Stimulated activated memory B cell treated with anti-CD40 and anti-IgM and Interleukin-4, amounts not matched to agents 10 μg/mL and 1 μg/mL and 100 μg/mL, for 72 hours (primary cell): ENCODE measurements around the gene LLPH.
"Not testable (repeated sequence)": the region's sequence is repeated elsewhere in the genome, so short reads cannot be mapped to it uniquely, and the experiment has no call there.

ENCODE experiments used
- ATAC-seq: fragments of 150-1000 bp; cut with Tn5 transposase; 2 replicates; pipeline ENCODE4 v1.10.0; 2021
- H3K27ac Mint-ChIP-seq: one replicate; pipeline ENCODE4 v1.8.0; 2022; ENCODE audit warnings: mild to moderate bottlenecking, mixed read lengths
- H3K27me3 Mint-ChIP-seq: one replicate; pipeline ENCODE4 v1.8.0; 2022; ENCODE audit warnings: mixed read lengths
- H3K36me3 Mint-ChIP-seq: one replicate; pipeline ENCODE4 v1.8.0; 2022; ENCODE audit warnings: mixed read lengths
- H3K4me1 Mint-ChIP-seq: one replicate; pipeline ENCODE4 v1.8.0; 2022; ENCODE audit warnings: mixed read lengths
- H3K4me3 Mint-ChIP-seq: one replicate; pipeline ENCODE4 v1.8.0; 2022; ENCODE audit warnings: mild to moderate bottlenecking, moderate library complexity, mixed read lengths
- H3K9me3 Mint-ChIP-seq: one replicate; pipeline ENCODE4 v1.8.0; 2022; ENCODE audit warnings: mixed read lengths

The LLPH gene

DNA sequence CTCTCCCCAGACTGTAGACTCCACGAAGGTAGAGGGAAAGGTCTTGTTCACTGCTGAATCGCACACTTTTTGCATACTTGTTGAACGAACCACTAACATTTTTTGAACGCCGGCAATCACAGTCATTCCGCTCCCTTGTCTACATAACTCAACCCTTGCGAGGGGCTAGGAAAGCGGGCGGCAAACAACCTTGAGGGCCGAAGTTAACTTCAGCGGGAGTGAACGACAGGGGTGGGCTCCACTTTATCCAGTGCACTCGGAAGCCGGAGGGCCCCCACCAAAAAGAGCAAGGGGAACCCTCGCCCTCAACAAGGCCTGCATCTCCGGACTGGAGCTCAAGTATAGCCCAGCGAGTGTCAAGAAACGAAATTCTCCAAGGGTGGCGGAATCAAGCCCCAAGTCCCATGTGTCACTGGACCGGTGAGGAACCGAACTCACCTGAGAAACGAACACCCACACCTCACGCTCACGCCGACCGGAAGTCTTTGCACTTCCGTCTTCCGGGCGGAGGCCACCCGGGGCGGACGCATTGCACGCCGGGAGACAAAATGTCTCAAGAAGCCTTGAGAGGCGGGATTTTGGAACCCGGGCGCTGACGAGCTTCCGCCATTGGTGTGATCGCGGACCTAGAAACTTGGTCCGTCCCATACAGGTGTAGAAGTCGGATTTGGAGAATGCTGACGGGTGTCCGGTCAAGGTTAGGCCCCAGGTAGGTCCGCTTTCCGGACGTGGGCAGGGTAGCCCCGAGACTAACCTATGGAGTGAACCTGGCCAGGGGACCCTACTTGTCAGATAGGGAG, at the start of gene LLPH:
LLPH (minus strand) TSS at position 484 of the 800 bp plus-strand sequence. CDS start 1,644 bp downstream, outside the sequence.
- Mint-ChIP-seq H3K9me3 (no peaks in the 10 kb centered on the region), H3K4me3 (peak within 1 kb of the TSS; percentile 91), H3K27me3 (no peaks in the 10 kb centered on the region), H3K36me3 (peaks cover 43% of the 10 kb centered on the region), H3K27ac (peak within 1 kb of the TSS; percentile 77), H3K4me1 (peaks cover 38% of the 10 kb centered on the region)
- peak; percentile 99 for ATAC-seq

DNA sequence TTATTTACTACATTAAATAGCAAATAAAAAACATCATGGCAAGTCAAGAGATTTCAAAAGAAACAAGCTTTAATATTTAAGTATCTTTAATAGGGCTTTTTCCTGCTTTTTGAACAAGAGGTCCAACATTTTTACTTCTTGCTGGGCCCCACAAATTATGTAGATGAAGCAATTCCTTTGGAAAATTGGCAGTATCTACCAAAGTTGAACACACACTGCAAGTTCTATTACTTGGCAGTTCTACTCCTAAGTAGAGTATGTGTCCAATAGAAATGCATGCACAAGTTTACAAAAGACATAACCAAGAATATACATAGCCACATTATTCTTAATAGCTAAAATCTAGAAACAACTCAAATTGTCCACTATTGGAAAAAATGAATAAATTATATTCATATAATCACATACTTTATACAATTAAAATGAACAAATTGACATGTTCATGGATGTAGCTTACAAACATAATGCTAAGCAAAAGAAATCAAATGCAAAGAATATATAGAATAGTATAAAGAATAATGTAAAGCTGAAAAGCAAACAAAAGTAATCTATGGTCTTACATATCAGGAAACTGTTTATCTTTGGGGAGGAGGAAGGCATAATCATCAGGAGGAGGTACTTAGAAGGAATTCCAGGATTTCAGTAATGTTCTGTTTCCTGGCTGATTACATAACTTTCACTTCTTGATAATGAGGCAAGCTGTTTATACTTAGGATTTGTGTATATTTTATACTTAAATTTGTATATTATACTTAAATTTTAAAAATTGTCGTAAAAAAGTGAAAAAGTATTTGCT, 45.8 kb upstream of the LLPH start:
- no peak for ATAC-seq
- H3K4me1 Mint-ChIP-seq, result no peaks in the 10 kb centered on the region
- H3K27me3 Mint-ChIP-seq, result peaks cover 34% of the 10 kb centered on the region
- no peaks in the 10 kb centered on the region for H3K9me3 Mint-ChIP-seq
- H3K36me3 Mint-ChIP-seq, result no peaks in the 10 kb centered on the region
- no peak overlapping the region for H3K4me3 Mint-ChIP-seq
- H3K27ac Mint-ChIP-seq, result no peak overlapping the region

DNA sequence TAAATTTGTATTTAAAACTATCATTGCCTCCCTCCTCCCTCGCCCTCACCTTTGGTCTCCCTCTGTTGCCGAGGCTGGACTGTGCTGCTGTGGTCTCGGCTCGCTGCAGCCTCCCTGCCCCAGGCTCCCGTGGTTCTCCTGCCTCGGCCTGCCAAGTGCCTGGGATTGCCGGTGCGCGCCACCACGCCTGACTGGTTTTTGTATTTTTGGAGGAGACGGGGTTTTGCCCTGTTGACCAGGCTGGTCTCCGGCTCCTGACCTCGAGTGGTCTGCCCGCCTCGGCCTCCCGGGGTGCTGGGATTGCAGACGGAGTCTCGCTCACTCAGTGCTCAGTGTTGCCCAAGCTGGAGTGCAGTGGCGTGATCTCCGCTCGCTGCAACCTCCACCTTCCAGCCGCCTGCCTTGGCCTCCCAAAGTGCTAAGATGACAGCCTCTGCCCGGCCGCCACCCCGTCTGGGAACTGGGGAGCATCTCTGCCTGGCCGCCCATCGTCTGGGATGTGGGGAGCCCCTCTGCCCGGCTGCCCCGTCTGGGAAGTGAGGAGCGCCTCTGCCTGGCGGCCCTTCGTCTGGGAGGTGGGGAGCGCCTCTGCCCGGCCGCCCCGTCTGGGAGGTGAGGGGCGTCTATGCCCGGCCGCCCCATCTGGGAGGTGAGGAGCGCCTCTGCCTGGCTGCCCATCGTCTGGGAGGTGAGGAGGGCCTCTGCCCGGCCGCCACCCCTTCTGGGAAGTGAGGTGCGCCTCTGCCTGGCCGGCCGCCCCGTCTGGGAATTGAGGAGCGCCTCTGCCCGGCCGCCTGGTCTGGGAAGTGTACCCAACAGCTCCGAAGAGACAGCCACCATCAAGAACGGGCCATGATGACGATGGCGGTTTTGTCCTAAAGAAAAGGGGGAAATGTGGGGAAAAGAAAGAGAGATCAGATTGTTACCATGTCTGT, 44.1 kb upstream of the LLPH start:
- not testable (repeated sequence) for ATAC-seq, H3K4me1 Mint-ChIP-seq, H3K9me3 Mint-ChIP-seq, H3K36me3 Mint-ChIP-seq, H3K27ac Mint-ChIP-seq, H3K4me3 Mint-ChIP-seq
- peaks cover 32% of the 10 kb centered on the region for H3K27me3 Mint-ChIP-seq

DNA sequence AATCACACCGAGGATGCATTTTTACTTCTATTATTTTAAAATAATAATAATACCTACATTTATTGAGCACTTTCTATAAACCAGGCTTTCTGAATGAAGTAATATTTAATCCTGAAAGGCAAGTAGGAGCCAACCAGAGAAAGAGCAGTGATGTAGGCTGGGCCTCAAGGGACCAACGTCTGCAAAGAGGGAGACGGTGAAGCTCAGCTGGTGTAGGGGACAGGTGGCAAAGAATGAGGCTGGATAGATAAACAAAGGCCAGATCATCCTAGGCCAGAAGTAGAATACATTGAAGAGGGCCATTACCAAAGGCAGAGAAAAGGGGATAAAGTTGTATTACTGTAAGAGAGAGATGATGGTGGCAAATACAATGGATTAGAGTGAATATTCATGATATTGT, 40.1 kb upstream of the LLPH start:
- Mint-ChIP-seq H3K27me3 (peaks cover 7% of the 10 kb centered on the region), H3K27ac (peak overlapping the region; percentile 99), H3K9me3 (peaks cover 2% of the 10 kb centered on the region), H3K4me3 (peak overlapping the region; percentile 99), H3K36me3 (peaks cover 27% of the 10 kb centered on the region), H3K4me1 (peaks cover 34% of the 10 kb centered on the region)
- ATAC-seq, result no peak

DNA sequence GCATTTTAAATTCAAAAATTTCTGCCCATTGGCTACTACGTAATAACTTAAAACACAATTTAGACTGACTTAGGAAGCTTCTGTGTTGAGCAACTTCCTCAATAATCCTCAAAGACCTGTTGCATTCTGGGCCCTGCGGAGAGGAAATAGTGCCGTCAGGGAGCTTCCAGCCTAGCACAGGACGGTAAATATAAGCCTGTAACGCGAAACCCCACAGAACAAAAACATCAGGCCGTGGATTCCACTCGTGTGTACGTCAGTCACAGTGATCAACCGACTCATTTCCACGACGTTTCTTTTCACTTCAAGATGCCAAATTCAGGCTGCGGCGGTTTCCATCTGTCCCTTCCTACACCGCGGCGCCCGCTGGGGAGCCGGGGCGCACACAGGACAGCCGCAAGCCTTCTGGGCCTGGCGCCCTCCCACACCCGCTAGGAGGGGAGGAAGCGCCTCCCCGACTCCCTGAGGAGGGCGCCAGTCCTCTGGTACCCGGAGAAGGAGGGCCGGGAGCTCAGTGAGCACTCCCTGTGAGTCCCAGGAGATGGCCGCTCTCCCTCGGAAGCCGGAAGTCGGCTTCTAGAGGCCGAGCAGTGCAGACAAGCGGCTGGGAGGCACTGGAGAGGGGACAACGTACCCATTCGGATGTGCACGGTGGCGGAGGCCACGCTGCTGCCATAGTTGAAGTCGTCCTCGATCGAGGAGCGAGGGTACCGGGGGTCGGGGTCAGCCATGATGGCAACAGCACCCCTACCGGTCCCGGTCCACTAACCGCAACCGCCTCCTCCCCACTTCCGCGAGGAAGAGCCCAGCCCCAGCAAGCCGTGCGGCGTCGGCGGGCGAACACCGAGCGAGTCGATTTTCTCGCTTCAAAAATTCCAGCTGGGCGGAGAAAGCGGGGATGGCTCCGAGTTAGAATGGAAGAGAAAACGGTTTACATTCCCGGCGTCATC, 38.9 kb upstream of the LLPH start, which contains the start of gene TMBIM4:
TMBIM4 (minus strand) TSS at position 776 of the 950 bp plus-strand sequence; CDS start at position 731, 45 bp downstream.
- Mint-ChIP-seq H3K9me3 (peaks cover 2% of the 10 kb centered on the region), H3K27ac (peak within 1 kb of the TSS; percentile 99), H3K27me3 (no peaks in the 10 kb centered on the region), H3K4me3 (peak within 1 kb of the TSS; percentile 99), H3K36me3 (peaks cover 38% of the 10 kb centered on the region), H3K4me1 (peaks cover 38% of the 10 kb centered on the region)
- peak; percentile 94 for ATAC-seq

DNA sequence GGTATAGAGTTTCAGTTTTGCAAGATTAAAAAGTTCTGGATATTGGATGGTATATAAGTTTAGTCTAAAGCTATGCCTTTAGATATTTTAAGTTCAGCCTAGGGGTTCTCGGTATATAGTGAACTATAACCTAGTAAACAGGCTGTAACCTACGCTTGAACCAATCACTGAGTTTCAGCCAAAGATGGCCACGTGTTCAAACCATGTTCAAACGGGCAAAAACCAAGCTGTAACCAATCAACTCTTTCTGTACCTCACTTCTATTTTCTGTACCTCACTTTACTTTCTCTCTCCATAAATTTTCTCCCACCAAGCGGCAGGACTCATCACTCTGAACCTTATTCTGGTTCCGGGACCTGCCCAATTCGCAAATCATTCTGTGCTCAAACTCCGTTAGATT, 37.9 kb upstream of the LLPH start:
- H3K9me3 Mint-ChIP-seq, result peaks cover 2% of the 10 kb centered on the region
- peaks cover 41% of the 10 kb centered on the region for H3K36me3 Mint-ChIP-seq
- H3K27me3 Mint-ChIP-seq, result no peaks in the 10 kb centered on the region
- H3K27ac Mint-ChIP-seq, result peak overlapping the region; percentile 99
- peak overlapping the region; percentile 99 for H3K4me3 Mint-ChIP-seq
- ATAC-seq, result no peak
- H3K4me1 Mint-ChIP-seq, result peaks cover 49% of the 10 kb centered on the region

DNA sequence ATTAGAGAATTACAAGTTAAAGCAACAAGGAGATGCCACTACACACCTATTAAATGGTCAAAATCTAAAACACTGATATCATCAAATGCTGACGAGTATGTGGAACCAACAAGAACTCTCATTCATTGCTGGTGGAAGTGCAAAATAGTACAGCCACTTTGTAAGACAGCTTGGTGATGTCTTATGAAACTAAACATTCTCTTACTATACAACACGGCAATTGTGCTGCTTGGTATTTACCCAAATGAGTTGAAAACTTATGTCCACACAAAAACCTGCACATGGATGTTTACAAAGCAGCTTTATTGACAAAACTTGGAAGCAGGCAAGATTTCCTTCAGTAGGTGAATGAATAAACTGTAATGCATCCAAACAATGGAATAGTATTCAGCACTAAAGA, 36.0 kb upstream of the LLPH start:
- no peak overlapping the region for H3K27ac Mint-ChIP-seq
- peaks cover 66% of the 10 kb centered on the region for H3K4me1 Mint-ChIP-seq
- H3K9me3 Mint-ChIP-seq, result peaks cover 2% of the 10 kb centered on the region
- no peak for ATAC-seq
- peaks cover 41% of the 10 kb centered on the region for H3K36me3 Mint-ChIP-seq
- H3K4me3 Mint-ChIP-seq, result no peak overlapping the region
- no peaks in the 10 kb centered on the region for H3K27me3 Mint-ChIP-seq

DNA sequence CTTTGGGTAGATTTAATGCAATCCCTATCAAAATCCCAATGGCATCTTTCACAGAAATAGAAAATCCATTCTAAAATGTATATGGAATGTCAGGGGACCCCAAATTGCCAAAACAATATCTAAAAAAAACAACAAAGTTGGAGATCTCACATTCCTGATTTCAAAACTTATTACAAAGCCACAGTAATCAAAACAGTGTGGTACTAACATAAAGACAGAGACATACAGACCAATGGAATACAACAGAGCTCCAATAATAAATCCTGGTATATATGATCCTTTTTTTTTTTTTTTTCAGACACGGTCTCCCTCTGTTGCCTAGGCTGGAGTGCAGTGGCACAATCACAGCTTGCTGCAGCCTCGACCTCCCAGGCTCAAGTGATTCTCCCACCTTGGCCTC, 34.6 kb upstream of the LLPH start:
- no peak for ATAC-seq
- H3K36me3 Mint-ChIP-seq, result peaks cover 43% of the 10 kb centered on the region
- H3K4me1 Mint-ChIP-seq, result peaks cover 60% of the 10 kb centered on the region

DNA sequence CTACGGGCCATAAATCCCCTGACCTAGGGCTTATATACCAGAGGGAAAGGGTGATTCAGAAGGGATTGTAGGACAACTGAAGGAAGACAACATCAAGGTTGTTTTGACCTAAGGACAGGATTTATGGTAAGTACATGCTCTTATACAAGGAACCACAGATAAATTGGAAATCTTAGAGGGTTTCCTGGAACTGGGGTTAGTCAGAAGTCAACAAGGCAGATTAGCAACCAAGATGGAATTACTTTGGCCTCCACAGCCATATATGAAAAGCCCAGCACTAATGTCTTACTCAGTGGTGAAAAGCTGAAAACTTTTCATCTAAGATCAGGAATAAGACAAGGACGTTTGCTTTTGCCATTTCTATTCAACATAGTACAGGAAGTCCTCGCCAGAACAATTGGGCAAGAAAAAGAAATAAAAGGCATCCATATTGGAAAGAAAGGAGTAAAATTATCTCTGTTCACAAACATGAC, 33.8 kb upstream of the LLPH start:
- H3K4me3 Mint-ChIP-seq, result no peak overlapping the region
- H3K36me3 Mint-ChIP-seq, result peaks cover 50% of the 10 kb centered on the region
- H3K27ac Mint-ChIP-seq, result no peak overlapping the region
- H3K9me3 Mint-ChIP-seq, result peaks cover 2% of the 10 kb centered on the region
- no peak for ATAC-seq
- peaks cover 67% of the 10 kb centered on the region for H3K4me1 Mint-ChIP-seq
- H3K27me3 Mint-ChIP-seq, result no peaks in the 10 kb centered on the region

More for the DNA sequence above, 34.6 kb upstream of the LLPH start:
- Mint-ChIP-seq H3K27ac (no peak overlapping the region), H3K9me3 (peaks cover 2% of the 10 kb centered on the region), H3K27me3 (no peaks in the 10 kb centered on the region), H3K4me3 (no peak overlapping the region)

DNA sequence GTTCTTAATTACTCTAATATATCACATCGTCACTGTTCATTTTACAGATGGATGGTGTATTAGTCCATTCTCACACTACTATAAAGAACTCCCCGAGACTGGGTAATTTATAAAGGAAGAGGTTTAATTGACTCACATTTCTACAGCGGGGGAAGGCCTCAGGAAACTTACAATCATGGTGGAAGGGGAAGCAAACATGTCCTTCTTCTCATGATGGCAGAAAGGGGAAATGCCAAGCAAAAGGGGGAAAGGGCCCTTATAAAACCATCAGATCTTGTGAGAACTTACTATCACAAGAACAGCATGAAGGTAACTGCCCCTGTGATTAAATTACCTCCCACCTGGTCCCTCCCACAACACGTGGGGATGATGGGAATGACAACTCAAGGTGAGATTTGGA, 32.7 kb upstream of the LLPH start:
- no peaks in the 10 kb centered on the region for H3K27me3 Mint-ChIP-seq
- no peak overlapping the region for H3K4me3 Mint-ChIP-seq
- H3K27ac Mint-ChIP-seq, result no peak overlapping the region
- peaks cover 57% of the 10 kb centered on the region for H3K36me3 Mint-ChIP-seq
- peaks cover 69% of the 10 kb centered on the region for H3K4me1 Mint-ChIP-seq
- peaks cover 2% of the 10 kb centered on the region for H3K9me3 Mint-ChIP-seq
- ATAC-seq, result no peak

DNA sequence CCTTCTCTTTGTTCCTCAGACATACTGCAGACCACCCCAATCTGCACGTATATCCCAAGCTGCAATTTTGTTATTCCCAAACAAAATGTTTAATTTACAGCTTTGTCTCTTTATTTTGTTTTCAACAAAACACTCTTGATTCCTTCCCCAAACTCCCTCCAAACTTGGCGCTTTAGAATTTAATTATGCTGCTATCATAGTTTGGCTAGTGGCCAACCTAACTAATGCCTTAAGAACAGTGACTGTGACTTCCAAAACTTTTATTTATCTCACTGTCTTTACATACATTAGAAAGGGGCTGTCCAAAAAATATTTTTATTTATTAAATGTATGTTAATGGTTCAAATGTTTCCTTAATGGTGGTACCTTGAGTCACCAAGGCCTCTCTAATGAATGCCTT, 32.2 kb upstream of the LLPH start:
- no peaks in the 10 kb centered on the region for H3K27me3 Mint-ChIP-seq
- H3K9me3 Mint-ChIP-seq, result peaks cover 2% of the 10 kb centered on the region
- H3K36me3 Mint-ChIP-seq, result peaks cover 57% of the 10 kb centered on the region
- peaks cover 69% of the 10 kb centered on the region for H3K4me1 Mint-ChIP-seq
- no peak overlapping the region for H3K4me3 Mint-ChIP-seq
- H3K27ac Mint-ChIP-seq, result no peak overlapping the region
- ATAC-seq, result no peak

DNA sequence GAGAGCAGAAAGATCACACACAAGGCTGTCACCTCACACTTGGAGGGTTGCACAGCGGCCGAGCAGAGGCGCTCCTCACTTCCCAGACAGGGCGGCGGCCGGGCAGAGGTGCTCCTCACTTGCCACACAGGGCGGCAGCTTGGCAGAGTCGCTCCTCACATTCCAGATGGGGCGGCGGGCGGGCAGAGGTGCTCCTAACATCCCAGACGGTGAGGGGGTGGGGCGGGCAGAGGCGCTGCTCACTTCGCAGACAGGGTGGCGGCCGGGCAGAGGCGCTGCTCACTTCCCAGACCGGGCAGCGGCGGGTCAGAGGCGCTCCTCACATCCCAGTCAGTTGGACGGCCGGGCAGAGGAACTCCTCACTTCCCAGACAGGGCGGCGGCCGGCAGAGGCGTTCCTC, 30.2 kb upstream of the LLPH start:
- Mint-ChIP-seq H3K9me3 (no peaks in the 10 kb centered on the region), H3K27ac (no peak overlapping the region), H3K4me1 (peaks cover 74% of the 10 kb centered on the region), H3K27me3 (no peaks in the 10 kb centered on the region), H3K36me3 (peaks cover 56% of the 10 kb centered on the region), H3K4me3 (no peak overlapping the region)
- ATAC-seq, result no peak

DNA sequence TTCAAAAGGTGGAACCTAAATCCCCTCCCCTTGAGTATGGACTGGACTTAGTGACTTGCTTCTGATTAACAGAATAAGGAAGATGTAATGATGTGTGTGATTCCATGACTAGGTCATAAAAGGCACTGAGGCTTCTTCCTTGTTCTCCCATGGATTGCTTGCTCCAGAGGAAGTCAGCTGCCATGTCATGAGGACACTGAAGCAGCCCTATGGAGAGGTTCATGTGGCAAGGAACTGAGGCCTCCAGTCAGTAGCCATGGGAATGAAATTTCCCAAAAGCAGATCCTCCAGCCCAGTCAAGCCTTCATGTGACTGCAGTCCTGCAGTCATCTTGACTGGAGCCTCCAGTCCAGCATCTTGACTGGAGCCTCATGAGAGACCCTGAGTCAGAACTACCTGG, 28.6 kb upstream of the LLPH start:
- Mint-ChIP-seq H3K27ac (no peak overlapping the region), H3K4me1 (peaks cover 75% of the 10 kb centered on the region), H3K4me3 (no peak overlapping the region), H3K9me3 (no peaks in the 10 kb centered on the region), H3K36me3 (peaks cover 47% of the 10 kb centered on the region), H3K27me3 (no peaks in the 10 kb centered on the region)
- ATAC-seq, result no peak

DNA sequence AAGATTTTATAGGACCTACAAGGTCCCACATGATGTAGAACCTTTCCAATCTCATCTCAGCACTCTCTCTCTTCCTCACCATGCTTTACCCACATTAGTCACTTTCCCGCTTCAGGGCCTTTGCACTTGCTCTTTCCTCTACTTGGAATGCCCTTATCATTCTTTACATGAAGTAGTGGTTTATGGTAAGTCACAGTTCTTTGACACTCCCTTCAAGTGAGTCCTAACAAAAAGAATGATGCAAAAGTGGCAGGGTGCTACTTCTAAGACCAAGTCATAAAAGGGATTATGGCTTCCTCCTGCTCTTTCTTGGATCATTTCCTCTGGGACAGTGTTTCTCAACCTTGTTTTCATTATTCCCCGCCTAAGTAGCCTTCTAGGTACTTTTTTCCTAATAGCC, 26.1 kb upstream of the LLPH start:
- no peak overlapping the region for H3K4me3 Mint-ChIP-seq
- peaks cover 56% of the 10 kb centered on the region for H3K4me1 Mint-ChIP-seq
- H3K36me3 Mint-ChIP-seq, result peaks cover 52% of the 10 kb centered on the region
- H3K9me3 Mint-ChIP-seq, result no peaks in the 10 kb centered on the region
- no peaks in the 10 kb centered on the region for H3K27me3 Mint-ChIP-seq
- H3K27ac Mint-ChIP-seq, result no peak overlapping the region
- ATAC-seq, result no peak
